Right atrium auricular region (tissue), 2 donors: ENCODE results near the gene MPLKIP. TPM values are rescaled to one million over a fixed set of nuclear protein-coding genes. Genes with fewer than 3 reads are reported as not detected.
"Not testable (repeated sequence)": the region's sequence is repeated elsewhere in the genome, so short reads cannot be mapped to it uniquely, and the experiment has no call there.

Experiments used
- DNase-seq: peaks from one replicate; pipeline ENCODE4 v3.0.0-alpha.2; 2019; ENCODE audit warnings: low spot score
- H3K27ac ChIP-seq, 2 donors: fragments of 200-600 bp; sonication (generic); 1 replicate in 1 of 2; 2 replicates in 1 of 2; pipeline ENCODE4 v1.5.1; 2016 to 2019
- H3K27me3 ChIP-seq, 2 donors: fragments of 200-600 bp; sonication (generic); one replicate each; pipeline versions ENCODE4 v1.5.1 to v1.6.0; 2017 to 2019
- H3K36me3 ChIP-seq: fragments of 200-600 bp; sonication (generic); one replicate; pipeline ENCODE4 v1.5.1; 2016
- H3K4me1 ChIP-seq, 2 donors: fragments of 200-600 bp; sonication (generic); one replicate each; pipeline versions ENCODE4 v1.5.1 to v1.6.0; 2017 to 2019
- H3K4me3 ChIP-seq, 2 donors: fragments of 200-600 bp; sonication (generic); 1 replicate in 1 of 2; 2 replicates in 1 of 2; pipeline ENCODE4 v1.5.1; 2017 to 2019; ENCODE audit warnings: mild to moderate bottlenecking in 1 of 2, moderate library complexity in 1 of 2
- H3K9me3 ChIP-seq, 2 donors: fragments of 200-600 bp; sonication (generic); one replicate each; pipeline ENCODE4 v1.5.1; 2019
- CTCF ChIP-seq, 2 donors: fragments of 200-600 bp; sonication (generic); IDR thresholded peaks; one replicate each; pipeline ENCODE4 v1.5.1; 2019; ENCODE audit warnings: antibody characterized with exemption in 2 of 2
- total RNA-seq, 2 donors: library from RNA; depleted of rRNA; stranded (reverse); fragments of >200 nt; gene quantifications; one replicate each; pipeline ENCODE4 v1.1.0, GENCODE V29; 2016

MPLKIP gene
- 10 to 100 TPM; 19.7 to 23.3 TPM for total RNA-seq

- Histone ChIP-seq H3K36me3 (no peaks in the 10 kb centered on the region), H3K27ac (peak within 1 kb of the TSS; percentile 85 to 91), H3K9me3 (no peaks in the 10 kb centered on the region), H3K27me3 (no peaks in the 10 kb centered on the region), H3K4me3 (peak within 1 kb of the TSS; percentile 71 to 86), H3K4me1 (peaks cover 0 to 19% of the 10 kb centered on the region in 2 donors)
- DNase-seq = peak; percentile 90
- TF ChIP-seq CTCF (IDR thresholded peaks at IDR 0.05) = peak; percentile 98 to 99
Measured at GRCh38 chr7:40134428-40135316, at the start of gene MPLKIP, which contains the start of gene SUGCT. MPLKIP (minus strand) TSS chr7:40134622; CDS start chr7:40134567, 55 bp downstream. SUGCT (plus strand) TSS chr7:40135005.

GRCh38 chr7:40182452-40182851 lies 48.0 kb upstream of the MPLKIP start:
- no peaks in the 10 kb centered on the region for H3K9me3 ChIP-seq
- no peaks in the 10 kb centered on the region for H3K4me1 ChIP-seq
- no peaks in the 10 kb centered on the region for H3K27me3 ChIP-seq
- H3K27ac ChIP-seq = no peak overlapping the region
- no peaks in the 10 kb centered on the region for H3K36me3 ChIP-seq
- no peak overlapping the region for H3K4me3 ChIP-seq
- no peak for TF ChIP-seq CTCF (IDR thresholded peaks at IDR 0.05)
- no peak for DNase-seq

- H3K4me3 ChIP-seq = no peak overlapping the region
- H3K36me3 ChIP-seq = no peaks in the 10 kb centered on the region
- no peaks in the 10 kb centered on the region for H3K27me3 ChIP-seq
- H3K9me3 ChIP-seq = no peaks in the 10 kb centered on the region
- H3K4me1 ChIP-seq = no peaks in the 10 kb centered on the region
- H3K27ac ChIP-seq = no peak overlapping the region
- DNase-seq = no peak
- TF ChIP-seq CTCF (IDR thresholded peaks at IDR 0.05) = no peak
Measured at GRCh38 chr7:40177071-40177470, 42.6 kb upstream of the MPLKIP start.

- DNase-seq = no peak
- Histone ChIP-seq H3K27me3 (no peaks in the 10 kb centered on the region), H3K27ac (no peak overlapping the region), H3K36me3 (no peaks in the 10 kb centered on the region), H3K4me1 (no peaks in the 10 kb centered on the region), H3K4me3 (no peak overlapping the region), H3K9me3 (no peaks in the 10 kb centered on the region)
- TF ChIP-seq CTCF (IDR thresholded peaks at IDR 0.05) = no peak
Measured at GRCh38 chr7:40175725-40176510, 41.5 kb upstream of the MPLKIP start.

- DNase-seq, H3K4me1 ChIP-seq, H3K27ac ChIP-seq, H3K9me3 ChIP-seq, H3K4me3 ChIP-seq, H3K36me3 ChIP-seq, H3K27me3 ChIP-seq: not testable (repeated sequence)
Measured at GRCh38 chr7:40175256-40175655, 40.8 kb upstream of the MPLKIP start.

GRCh38 chr7:40173121-40173520 lies 38.7 kb upstream of the MPLKIP start:
- DNase-seq, H3K4me1 ChIP-seq, H3K36me3 ChIP-seq, H3K27me3 ChIP-seq, H3K9me3 ChIP-seq, H3K27ac ChIP-seq, H3K4me3 ChIP-seq: not testable (repeated sequence)

GRCh38 chr7:40168266-40168665 lies 33.8 kb upstream of the MPLKIP start:
- H3K27me3 ChIP-seq, DNase-seq, H3K36me3 ChIP-seq: not testable (repeated sequence)

More at GRCh38 chr7:40168266-40168665, 33.8 kb upstream of the MPLKIP start:
- not testable (repeated sequence) for H3K4me3 ChIP-seq, H3K9me3 ChIP-seq, H3K27ac ChIP-seq, H3K4me1 ChIP-seq
